ENCODE measurements around the gene PKNOX2. TPM values are rescaled to one million over a fixed set of nuclear protein-coding genes. Genes with fewer than 3 reads are reported as not detected.

Gene PKNOX2
- total RNA-seq, 1 experiment from 2014 or later, result 13.1 TPM

DNA sequence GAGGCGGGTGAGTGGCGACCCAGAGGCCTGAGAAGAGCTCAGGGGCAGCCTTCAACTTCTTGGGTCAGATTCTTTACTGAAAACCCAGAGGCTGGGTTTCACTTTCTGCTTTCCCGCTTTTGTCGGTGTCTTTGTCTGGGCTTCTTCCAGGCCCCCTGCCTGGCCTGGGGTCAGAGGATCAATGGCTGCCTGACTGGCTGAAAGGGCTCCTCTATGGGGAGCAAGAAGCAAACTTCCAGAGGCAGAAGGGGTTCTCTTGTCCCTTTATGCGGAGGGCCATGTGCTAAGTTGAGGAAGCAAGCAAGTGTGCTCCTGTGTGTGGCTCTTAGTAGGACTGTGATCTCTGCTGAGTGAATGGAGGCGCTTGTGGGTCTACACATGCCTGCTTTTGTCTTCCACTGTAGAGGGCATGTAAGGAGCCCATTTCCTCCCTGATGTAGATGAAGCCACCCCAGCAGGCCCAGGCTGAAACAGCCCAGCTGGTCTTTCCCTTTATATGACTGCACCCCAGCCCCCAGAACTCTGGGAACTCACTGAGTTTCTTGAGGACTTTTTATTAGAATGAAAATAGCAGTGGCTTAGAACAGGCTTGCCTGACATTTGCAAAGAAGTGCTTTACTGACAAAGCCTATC is 1.0 kb upstream of the PKNOX2 start:
- Histone ChIP-seq H3K4me1 (peaks cover 13% of the 10 kb centered on the region), H3K27ac (peak overlapping the region; percentile 63), H3K4me3 (peak overlapping the region; percentile 95), H3K36me3 (no peaks in the 10 kb centered on the region), H3K9me3 (replicated peaks) (no peaks in the 10 kb centered on the region), H3K27me3 (no peaks in the 10 kb centered on the region)
- peak in 1 of 2 experiments; percentile 36 for DNase-seq

DNA sequence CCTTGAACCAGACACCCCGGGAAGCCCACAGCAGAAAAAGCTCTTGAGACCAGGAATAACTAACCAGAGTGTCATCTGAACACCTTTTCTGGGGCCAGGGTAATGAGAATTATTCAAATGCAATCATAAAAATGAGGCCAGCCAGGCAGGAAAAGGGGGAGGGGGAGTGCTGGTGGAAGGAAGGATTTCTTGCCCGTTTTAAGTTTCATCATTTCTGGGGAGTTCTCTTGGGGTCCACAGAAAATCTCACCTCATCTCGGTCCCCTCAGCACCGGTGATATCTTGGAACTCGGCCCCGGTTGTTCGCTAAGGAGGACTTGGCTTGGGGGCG is 495 bp upstream of the PKNOX2 start:
- Histone ChIP-seq H3K27ac (peak overlapping the region; percentile 63), H3K36me3 (no peaks in the 10 kb centered on the region), H3K27me3 (no peaks in the 10 kb centered on the region), H3K4me1 (peaks cover 18% of the 10 kb centered on the region), H3K4me3 (peak overlapping the region; percentile 95), H3K9me3 (replicated peaks) (no peaks in the 10 kb centered on the region)
- DNase-seq, result no peak

DNA sequence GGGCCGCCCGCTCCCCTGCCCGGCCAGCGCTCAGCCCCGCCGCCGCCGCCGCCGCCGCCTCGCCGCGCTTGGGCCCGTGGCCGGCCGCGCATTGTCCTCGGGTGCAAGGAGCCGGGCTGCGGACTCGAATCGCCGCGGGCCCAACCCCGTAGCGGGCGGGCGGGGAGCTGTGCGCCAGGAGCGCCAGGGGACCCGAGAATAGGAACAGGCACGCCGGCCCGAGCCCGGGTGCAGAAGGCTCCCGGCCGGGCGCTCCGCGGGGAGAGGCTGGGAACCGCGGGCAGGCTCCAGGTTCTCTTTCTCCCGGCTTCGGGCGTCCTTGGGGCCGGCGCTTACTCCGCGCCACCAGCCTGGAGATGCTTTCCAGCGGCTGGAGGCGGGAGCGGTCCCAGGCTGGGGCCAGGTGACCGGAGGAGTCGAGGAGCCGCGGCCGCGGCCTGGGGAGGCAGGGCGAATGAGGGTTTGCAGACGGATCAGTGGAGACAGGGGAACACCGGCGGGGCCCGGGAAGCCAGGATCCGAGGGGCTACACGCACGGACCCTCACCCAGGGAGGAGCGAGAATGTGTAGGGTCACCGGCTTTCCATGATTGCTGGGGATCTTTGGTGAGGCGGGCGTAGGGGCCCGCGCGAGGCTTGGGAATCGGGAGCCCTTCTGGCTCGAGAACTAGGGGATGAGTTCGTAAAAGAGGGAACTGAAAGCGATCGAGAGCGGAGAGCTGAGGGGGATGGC is 726 bp downstream of the PKNOX2 start:
- peaks cover 29% of the 10 kb centered on the region for H3K4me1 ChIP-seq
- H3K27me3 ChIP-seq, result no peaks in the 10 kb centered on the region
- no peaks in the 10 kb centered on the region for H3K36me3 ChIP-seq
- H3K27ac ChIP-seq, result peak overlapping the region; percentile 74
- peak; percentile 24 to 40 for DNase-seq
- peak overlapping the region; percentile 95 for H3K4me3 ChIP-seq
- H3K9me3 ChIP-seq (replicated peaks), result no peaks in the 10 kb centered on the region

DNA sequence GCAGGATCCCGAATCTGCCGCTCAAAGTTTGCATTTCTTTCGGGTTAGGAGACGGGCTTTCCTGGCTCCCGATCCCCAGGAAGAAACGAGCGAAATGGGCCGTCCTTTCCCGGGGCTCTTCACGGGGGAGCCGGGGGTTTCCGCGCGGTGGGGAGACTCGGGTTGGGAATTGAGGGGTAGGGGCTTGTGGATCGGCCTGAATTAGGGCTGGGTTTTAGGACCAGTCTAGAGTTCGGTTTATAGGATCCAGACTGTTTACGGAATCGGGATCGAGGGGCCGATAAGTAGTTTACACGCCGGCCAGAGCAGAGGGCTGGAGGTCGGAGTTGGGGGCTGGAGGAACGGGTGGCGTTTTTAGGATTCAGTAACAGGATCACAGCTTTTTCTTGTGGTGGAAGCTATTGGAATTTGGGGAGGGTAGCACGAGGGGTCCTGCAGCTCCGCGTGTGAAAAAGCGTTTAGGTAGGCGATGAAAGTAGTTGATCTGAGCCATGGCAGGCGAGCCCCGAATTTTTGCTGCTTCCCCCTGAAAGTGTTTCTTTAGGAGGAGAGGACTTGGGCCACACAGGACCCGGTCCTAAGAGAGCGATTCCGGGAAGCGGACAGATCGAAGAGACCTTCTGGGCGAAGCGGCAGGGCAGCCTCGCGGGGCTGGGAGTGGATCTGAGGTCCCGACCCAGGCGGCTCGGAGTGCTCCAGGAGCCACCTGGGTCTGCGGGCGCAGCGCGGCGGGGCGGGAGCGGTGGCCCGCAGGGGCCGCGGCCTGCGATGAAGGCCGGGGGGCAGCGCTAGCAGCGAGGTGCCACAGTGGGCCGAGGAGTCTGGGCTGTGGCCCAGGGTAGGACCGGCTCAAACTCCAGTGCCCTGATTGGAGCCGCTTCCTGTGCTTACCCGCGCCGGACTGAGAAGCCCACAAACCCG is 1.6 kb downstream of the PKNOX2 start:
- peak; percentile 42 to 52 for DNase-seq
- Histone ChIP-seq H3K4me1 (peaks cover 32% of the 10 kb centered on the region), H3K27ac (peak overlapping the region; percentile 74), H3K27me3 (no peaks in the 10 kb centered on the region), H3K9me3 (replicated peaks) (no peaks in the 10 kb centered on the region), H3K4me3 (peak overlapping the region; percentile 95), H3K36me3 (no peaks in the 10 kb centered on the region)

DNA sequence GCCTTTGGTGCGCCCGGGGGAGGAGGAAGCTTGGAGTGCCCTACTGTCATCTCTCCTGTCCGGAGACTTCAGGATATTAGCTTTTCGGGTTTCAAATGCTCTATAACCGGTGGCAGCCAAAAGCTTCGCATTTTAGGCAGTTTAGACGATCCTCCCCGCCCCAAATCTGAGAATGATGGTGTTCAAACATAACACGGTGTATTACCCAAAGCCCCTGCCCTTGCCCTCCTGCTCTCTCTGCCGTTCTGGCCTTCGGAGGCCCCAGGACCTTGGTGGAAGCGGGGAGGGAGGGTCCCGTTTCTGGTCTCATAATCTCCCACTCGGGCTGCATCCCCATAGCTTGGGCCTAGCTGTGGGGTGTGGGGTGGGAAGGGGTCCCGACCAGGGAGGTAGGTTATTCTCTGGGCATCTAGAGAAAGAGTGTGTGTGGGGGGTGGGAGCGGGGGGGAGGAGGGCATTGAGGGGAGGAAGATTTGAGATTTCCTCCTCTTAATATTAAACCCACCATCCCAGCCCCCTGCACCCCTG is 2.3 kb downstream of the PKNOX2 start:
- no peaks in the 10 kb centered on the region for H3K27me3 ChIP-seq
- H3K4me1 ChIP-seq, result peaks cover 39% of the 10 kb centered on the region
- H3K27ac ChIP-seq, result peak overlapping the region; percentile 74
- no peaks in the 10 kb centered on the region for H3K9me3 ChIP-seq (replicated peaks)
- no peak for DNase-seq
- peak overlapping the region; percentile 95 for H3K4me3 ChIP-seq
- no peaks in the 10 kb centered on the region for H3K36me3 ChIP-seq

DNA sequence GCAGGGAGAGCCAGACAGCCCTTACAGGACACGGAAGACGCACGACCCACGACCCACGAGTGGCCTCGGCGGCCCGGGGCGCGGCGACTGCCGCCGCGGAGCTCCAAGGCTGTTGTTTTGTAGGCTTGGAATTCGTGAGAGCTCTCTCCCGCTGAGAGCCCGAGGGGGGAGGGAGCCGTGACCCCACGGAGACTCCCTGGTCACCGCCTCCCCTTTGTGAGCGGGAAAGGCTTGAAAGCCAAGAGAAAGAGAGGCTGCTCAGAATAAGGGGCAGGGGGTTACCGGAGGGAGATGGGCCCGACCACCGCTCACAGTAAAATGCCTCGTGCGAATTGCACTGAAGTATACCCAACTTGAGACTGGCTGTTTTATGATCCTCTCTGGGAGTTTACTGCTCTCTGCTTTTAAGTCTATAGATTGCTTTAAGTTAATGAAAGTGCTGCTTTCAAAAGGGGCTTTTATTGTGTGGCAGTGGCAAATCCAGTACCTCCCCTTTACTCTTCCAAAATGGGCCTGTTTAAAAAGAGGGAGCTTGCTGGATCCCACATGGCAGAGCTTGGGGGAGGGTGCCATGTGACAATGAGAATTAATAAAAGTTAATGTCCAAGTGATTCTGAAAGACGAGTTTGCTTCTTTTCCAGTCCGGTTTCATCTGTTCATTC is 2.9 kb downstream of the PKNOX2 start:
- Histone ChIP-seq H3K9me3 (replicated peaks) (no peaks in the 10 kb centered on the region), H3K4me3 (peak overlapping the region; percentile 95), H3K27me3 (no peaks in the 10 kb centered on the region), H3K27ac (peak overlapping the region; percentile 74), H3K36me3 (no peaks in the 10 kb centered on the region), H3K4me1 (peaks cover 43% of the 10 kb centered on the region)
- peak; percentile 63 to 66 for DNase-seq

DNA sequence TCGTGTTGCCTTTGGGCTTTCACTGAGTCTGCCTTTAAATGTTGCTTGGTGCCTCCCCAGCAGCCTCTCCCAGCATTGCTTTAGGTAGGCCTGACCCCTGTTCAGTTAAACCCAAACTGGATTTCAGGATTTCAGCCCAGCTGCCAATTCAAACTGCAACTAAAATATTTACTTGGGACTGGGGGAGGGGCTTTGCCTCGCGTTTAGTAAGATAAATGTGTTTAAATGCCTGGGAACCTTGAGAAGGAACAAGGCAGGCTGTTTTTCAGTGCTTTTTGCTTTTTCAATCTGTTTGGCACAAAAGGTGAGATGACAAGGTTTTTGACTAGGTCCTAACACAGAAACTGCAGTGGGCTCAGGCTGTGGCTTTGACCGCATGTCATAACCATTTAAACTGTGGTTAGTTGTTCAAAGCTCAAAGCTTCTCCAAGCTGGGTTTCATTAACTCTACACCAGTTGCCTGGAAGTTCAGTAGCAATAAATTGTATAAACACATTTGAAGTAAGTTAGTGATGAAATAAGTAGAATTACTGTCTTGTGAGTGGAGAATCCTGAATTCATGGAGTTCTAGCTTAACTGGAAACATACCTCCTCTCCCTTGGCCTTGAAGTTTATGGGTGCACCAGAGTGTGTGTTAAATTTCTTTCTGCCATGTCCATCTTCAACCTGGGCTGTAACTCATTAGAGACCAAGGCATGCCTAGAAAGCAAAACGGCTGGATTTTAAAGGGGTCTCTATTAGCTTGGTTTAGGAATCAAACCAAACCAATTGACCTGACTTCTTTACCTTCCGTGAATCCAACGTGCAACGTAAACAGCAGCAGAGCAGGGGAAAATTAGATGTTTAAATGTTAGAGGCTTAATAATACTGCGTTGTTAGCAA is 3.6 kb downstream of the PKNOX2 start:
- peak; percentile 16 to 54 for DNase-seq
- no peaks in the 10 kb centered on the region for H3K27me3 ChIP-seq
- H3K4me1 ChIP-seq, result peaks cover 43% of the 10 kb centered on the region
- H3K9me3 ChIP-seq (replicated peaks), result no peaks in the 10 kb centered on the region
- no peaks in the 10 kb centered on the region for H3K36me3 ChIP-seq
- peak overlapping the region; percentile 95 for H3K4me3 ChIP-seq
- H3K27ac ChIP-seq, result peak overlapping the region; percentile 80

DNA sequence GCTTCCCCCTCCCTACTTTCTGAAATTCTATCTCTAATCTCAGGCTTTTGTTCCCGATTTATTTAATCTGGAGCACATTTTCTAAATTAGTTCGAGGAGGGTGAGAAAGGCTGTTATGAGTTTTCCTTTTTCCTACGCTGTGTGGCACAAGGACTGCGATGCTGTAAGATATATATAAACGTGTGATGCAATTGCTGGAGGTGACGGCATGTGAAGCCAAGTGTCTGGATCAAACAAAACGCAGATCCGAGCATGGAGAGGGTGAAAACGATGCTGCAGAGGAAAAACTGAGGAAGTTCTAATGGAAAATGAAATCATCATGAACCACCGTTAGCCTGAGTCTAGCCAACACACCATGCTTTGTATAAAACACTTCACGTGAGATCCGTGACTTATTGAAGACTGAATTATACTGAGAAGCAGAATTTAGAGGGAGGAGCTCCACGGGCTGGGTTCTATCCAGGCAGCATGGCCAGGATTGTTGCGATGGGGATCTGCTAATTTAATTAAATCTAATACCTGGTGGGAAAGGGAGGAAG is 4.4 kb downstream of the PKNOX2 start:
- no peak for DNase-seq
- no peaks in the 10 kb centered on the region for H3K36me3 ChIP-seq
- peak overlapping the region; percentile 80; the same call in 1 of the 2 replicates for H3K27ac ChIP-seq
- no peaks in the 10 kb centered on the region for H3K27me3 ChIP-seq
- no peaks in the 10 kb centered on the region for H3K9me3 ChIP-seq (replicated peaks)
- peaks cover 43% of the 10 kb centered on the region for H3K4me1 ChIP-seq
- H3K4me3 ChIP-seq, result no peak overlapping the region

DNA sequence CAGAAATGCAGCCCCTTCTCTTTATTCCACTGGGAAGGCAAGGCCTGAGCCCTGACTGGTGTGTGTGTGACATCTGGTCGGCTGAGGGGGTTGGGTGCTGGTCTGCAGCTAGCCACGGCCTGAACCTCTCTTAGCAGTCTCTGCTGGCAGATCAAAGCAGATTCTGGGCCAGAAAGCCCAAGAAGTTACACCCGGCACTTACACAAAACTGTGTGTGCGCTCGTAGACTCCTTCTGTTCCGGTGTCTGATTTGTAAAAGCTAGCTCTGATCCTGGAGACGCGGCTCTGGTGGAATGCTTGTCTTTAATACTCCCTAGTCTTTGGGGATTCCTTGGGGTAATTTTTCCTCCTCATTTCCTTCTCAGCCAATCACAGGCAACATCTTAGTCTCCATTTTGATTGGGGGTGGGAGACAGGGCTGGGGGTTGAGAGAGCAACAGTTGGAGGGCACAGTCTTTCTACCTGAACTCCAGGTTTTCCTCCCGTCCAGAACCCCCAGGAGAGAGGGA is 5.5 kb downstream of the PKNOX2 start:
- Histone ChIP-seq H3K27me3 (no peaks in the 10 kb centered on the region), H3K27ac (peak overlapping the region; percentile 80), H3K4me1 (peaks cover 52% of the 10 kb centered on the region), H3K4me3 (peak overlapping the region; percentile 45), H3K9me3 (replicated peaks) (no peaks in the 10 kb centered on the region), H3K36me3 (no peaks in the 10 kb centered on the region; the same call in 1 of the 2 replicates)
- DNase-seq, result peak; percentile 35 to 56

DNA sequence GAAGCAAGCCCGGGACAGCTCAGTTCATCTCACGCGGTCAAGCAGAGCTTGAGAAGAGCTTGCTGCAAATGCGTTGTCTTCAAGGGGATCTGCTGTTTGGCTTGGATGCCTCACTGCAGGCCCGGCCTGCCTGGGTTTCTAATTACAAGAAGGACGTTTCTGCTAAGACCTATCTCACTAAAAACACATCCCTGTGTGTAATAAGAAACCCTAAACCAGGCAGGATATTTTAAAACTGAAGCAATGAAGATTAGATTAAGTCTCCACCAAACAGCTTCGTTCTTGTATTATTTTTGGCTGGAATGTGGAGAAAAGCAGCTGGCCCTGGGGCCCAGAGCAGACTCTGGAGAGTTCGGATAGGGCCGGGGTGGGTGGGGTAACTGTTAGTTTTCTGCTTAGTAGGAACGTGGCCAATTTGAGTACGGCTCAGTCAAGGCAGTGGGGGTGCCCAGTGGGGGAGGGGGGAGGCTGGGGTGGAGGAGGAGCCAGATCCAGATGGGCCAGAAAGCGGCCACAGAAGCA is 6.0 kb downstream of the PKNOX2 start:
- H3K9me3 ChIP-seq (replicated peaks), result no peaks in the 10 kb centered on the region
- peak overlapping the region; percentile 80 for H3K27ac ChIP-seq
- DNase-seq, result peak; percentile 78 to 88
- H3K27me3 ChIP-seq, result no peaks in the 10 kb centered on the region
- peaks cover 57% of the 10 kb centered on the region for H3K4me1 ChIP-seq
- no peaks in the 10 kb centered on the region; the same call in 1 of the 2 replicates for H3K36me3 ChIP-seq
- peak overlapping the region; percentile 45 for H3K4me3 ChIP-seq

DNA sequence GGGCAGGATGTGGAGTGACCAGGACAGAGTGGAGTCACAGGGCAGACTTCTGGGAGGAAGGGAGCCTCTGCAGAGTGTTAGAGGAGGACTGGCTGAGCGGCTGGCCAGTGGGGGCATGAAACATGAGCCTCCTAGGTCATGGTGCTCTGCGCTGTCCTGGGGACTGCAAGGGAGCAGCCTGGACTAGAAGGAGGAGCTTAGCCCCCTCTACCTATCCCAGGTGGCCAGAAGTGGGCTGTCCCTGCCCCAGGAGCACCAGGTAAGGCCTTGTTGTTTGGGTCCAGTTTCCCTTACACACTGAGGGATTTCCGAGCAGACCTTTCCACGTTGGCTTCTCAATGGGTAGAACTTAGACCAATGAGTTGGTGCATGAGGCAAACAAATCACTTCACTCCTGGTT is 7.4 kb downstream of the PKNOX2 start:
- Histone ChIP-seq H3K27me3 (no peaks in the 10 kb centered on the region), H3K4me1 (peaks cover 71% of the 10 kb centered on the region), H3K9me3 (replicated peaks) (no peaks in the 10 kb centered on the region), H3K4me3 (no peak overlapping the region), H3K27ac (no peak overlapping the region), H3K36me3 (no peaks in the 10 kb centered on the region; the same call in 1 of the 2 replicates)
- DNase-seq, result no peak

DNA sequence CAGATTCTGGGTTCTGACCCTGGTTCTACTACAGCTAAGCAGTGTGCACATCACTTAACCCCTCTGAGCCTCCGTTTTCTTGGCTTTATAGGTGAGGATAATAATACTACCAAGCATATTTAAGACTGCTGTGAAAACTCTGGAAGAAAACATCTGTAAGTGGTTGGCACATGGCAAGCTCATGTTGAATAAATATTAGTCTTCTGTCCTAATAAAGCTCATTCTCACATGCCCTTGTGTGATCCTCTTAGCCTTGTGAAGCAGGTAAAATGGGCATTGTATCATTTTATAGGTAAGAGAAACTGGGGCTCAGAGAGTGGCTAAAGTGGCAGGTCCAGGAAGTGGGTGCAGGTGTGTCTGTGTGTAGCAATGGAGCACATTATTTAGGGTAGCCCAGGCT is 8.5 kb downstream of the PKNOX2 start:
- no peaks in the 10 kb centered on the region; the same call in 1 of the 2 replicates for H3K36me3 ChIP-seq
- DNase-seq, result no peak
- peaks cover 74% of the 10 kb centered on the region for H3K4me1 ChIP-seq
- no peaks in the 10 kb centered on the region for H3K27me3 ChIP-seq
- H3K27ac ChIP-seq, result no peak overlapping the region
- no peak overlapping the region for H3K4me3 ChIP-seq
- no peaks in the 10 kb centered on the region for H3K9me3 ChIP-seq (replicated peaks)

DNA sequence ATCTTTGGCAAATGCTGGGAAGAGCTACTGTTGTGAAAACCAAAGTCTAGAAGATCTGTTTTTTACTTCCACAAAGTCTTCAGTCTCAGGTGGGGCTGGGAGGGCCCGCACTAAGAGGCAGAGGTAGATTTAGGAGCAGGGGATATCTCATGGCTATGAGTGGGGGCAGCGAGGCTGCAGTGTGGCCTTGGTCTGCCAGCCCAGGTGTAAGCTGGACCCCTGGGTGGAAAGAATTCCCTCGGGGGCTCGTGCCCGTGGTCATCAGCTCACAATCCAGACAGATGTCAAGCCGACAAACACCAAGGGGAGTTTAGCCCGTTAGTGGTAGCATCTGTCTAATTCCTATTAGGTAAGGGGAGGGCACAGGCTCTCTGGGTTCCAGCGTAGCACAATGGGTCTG is 9.0 kb downstream of the PKNOX2 start:
- Histone ChIP-seq H3K27ac (no peak overlapping the region), H3K4me1 (peaks cover 69% of the 10 kb centered on the region), H3K4me3 (no peak overlapping the region), H3K9me3 (replicated peaks) (no peaks in the 10 kb centered on the region), H3K27me3 (no peaks in the 10 kb centered on the region), H3K36me3 (no peaks in the 10 kb centered on the region; the same call in 1 of the 2 replicates)
- no peak for DNase-seq

All from SJCRH30 (cell line).